ENCODE data around the gene SGPL1. TPM values are rescaled to one million over a fixed set of nuclear protein-coding genes. Genes with fewer than 3 reads are reported as not detected.

SGPL1 gene
- total RNA-seq, 6 experiments from 2014 or later: 33.2 to 50.1 (median 38.0) TPM

- H3K36me3 ChIP-seq: no peaks in the 10 kb centered on the region
- H3K4me3 ChIP-seq: no peak overlapping the region
- no peaks in the 10 kb centered on the region for H3K27me3 ChIP-seq
- no peak overlapping the region for H3K27ac ChIP-seq
- H3K4me1 ChIP-seq: no peaks in the 10 kb centered on the region
- DNase-seq: peak in 1 of 3 donors; percentile 25
- no peaks in the 10 kb centered on the region for H3K9me3 ChIP-seq
- no peak for TF ChIP-seq CTCF (IDR thresholded peaks at IDR 0.05)
- TF ChIP-seq POLR2A (IDR thresholded peaks at IDR 0.05): no peak
- WGBS (ENCODE audit: insufficient coverage, low coverage, low lambda C conversion rate, missing lambda C conversion rate): 40% methylated on average over 2 of the region's 4 CpGs
- intact Hi-C loops (cut with DNase I): no loop called here
- ATAC-seq: no peak
These were observed 83.3 kb downstream of the SGPL1 start for GRCh38 chr10:70899096-70899495.

- DNase-seq: peak in 1 of 3 donors; percentile 13
- intact Hi-C loops (cut with DNase I): loop anchor here in 1 of 2 donors (10.0 kb wide), 1 partner anchor 313 kb away; the partner anchor contains the start of gene UNC5B
- Histone ChIP-seq H3K36me3 (no peaks in the 10 kb centered on the region), H3K27ac (no peak overlapping the region), H3K27me3 (no peaks in the 10 kb centered on the region), H3K4me1 (no peaks in the 10 kb centered on the region), H3K4me3 (no peak overlapping the region), H3K9me3 (no peaks in the 10 kb centered on the region)
- TF ChIP-seq CTCF (IDR thresholded peaks at IDR 0.05): no peak
- no peak for TF ChIP-seq POLR2A (IDR thresholded peaks at IDR 0.05)
- WGBS (ENCODE audit: insufficient coverage, low coverage, low lambda C conversion rate, missing lambda C conversion rate): 67% methylated on average over 3 of the region's 13 CpGs
- no peak for ATAC-seq
These were observed 85.6 kb downstream of the SGPL1 start for GRCh38 chr10:70901276-70901878.

GRCh38 chr10:70902661-70903261 lies 87.0 kb downstream of the SGPL1 start:
- no peak for TF ChIP-seq POLR2A (IDR thresholded peaks at IDR 0.05)
- Histone ChIP-seq H3K36me3 (no peaks in the 10 kb centered on the region), H3K4me3 (no peak overlapping the region), H3K9me3 (no peaks in the 10 kb centered on the region), H3K27ac (no peak overlapping the region), H3K4me1 (no peaks in the 10 kb centered on the region), H3K27me3 (no peaks in the 10 kb centered on the region)
- no peak for ATAC-seq
- WGBS (ENCODE audit: insufficient coverage, low coverage, low lambda C conversion rate, missing lambda C conversion rate): 84% methylated on average over 5 of the region's 5 CpGs
- DNase-seq: peak in 1 of 3 donors; percentile 2
- intact Hi-C loops (cut with DNase I): loop anchor here in 1 of 2 donors (10.0 kb wide), 1 partner anchor 312 kb away; the partner anchor contains the start of gene UNC5B

GRCh38 chr10:70903262-70903921 lies 87.6 kb downstream of the SGPL1 start:
- no peaks in the 10 kb centered on the region for H3K4me1 ChIP-seq
- H3K27ac ChIP-seq: no peak overlapping the region
- 58% methylated on average over 10 of the region's 14 CpGs for WGBS (ENCODE audit: insufficient coverage, low coverage, low lambda C conversion rate, missing lambda C conversion rate)
- no peaks in the 10 kb centered on the region for H3K36me3 ChIP-seq
- intact Hi-C loops (cut with DNase I): loop anchor here in 1 of 2 donors (10.0 kb wide), 1 partner anchor 311 kb away; the partner anchor contains the start of gene UNC5B
- DNase-seq (peak; percentile 40 to 66 (median 57)), ATAC-seq (peak; percentile 71 to 86 (median 82))
- H3K27me3 ChIP-seq: no peaks in the 10 kb centered on the region
- no peak for TF ChIP-seq POLR2A (IDR thresholded peaks at IDR 0.05)
- peak; percentile 72 to 90 (median 84) for TF ChIP-seq CTCF (IDR thresholded peaks at IDR 0.05)
- no peaks in the 10 kb centered on the region for H3K9me3 ChIP-seq
- H3K4me3 ChIP-seq: no peak overlapping the region
